IPS DF 19.7 (cell line): Measurements from ENCODE around the gene PLLP.

Experiments
- DNase-seq: peaks from one replicate; pipeline ENCODE4 v3.0.0-alpha.2; 2013; ENCODE audit warnings: low read depth, low spot score

Gene PLLP

GRCh38 chr16:57225978-57226377, 58.5 kb downstream of the PLLP start:
- no peak for DNase-seq

GRCh38 chr16:57224651-57225335, 59.7 kb downstream of the PLLP start:
- DNase-seq, result no peak

GRCh38 chr16:57223057-57223456, 61.4 kb downstream of the PLLP start:
- no peak for DNase-seq

GRCh38 chr16:57216968-57217367, 67.5 kb downstream of the PLLP start:
- DNase-seq, result no peak

GRCh38 chr16:57213462-57213861, 71.0 kb downstream of the PLLP start:
- no peak for DNase-seq

GRCh38 chr16:57209780-57210179, 74.7 kb downstream of the PLLP start:
- no peak for DNase-seq

GRCh38 chr16:57208926-57209325, 75.5 kb downstream of the PLLP start:
- DNase-seq, result no peak
